GM15510 (cell line): ENCODE measurements around the gene CLEC2L.

Source experiments
- POLR2A ChIP-seq: IDR thresholded peaks from 3 replicates; pipeline ENCODE4 v1.6.1; 2011; ENCODE audit warnings: borderline replicate concordance; ENCODE audit not compliant: insufficient read length; ENCODE audit errors: extremely low read depth

The CLEC2L gene

DNA sequence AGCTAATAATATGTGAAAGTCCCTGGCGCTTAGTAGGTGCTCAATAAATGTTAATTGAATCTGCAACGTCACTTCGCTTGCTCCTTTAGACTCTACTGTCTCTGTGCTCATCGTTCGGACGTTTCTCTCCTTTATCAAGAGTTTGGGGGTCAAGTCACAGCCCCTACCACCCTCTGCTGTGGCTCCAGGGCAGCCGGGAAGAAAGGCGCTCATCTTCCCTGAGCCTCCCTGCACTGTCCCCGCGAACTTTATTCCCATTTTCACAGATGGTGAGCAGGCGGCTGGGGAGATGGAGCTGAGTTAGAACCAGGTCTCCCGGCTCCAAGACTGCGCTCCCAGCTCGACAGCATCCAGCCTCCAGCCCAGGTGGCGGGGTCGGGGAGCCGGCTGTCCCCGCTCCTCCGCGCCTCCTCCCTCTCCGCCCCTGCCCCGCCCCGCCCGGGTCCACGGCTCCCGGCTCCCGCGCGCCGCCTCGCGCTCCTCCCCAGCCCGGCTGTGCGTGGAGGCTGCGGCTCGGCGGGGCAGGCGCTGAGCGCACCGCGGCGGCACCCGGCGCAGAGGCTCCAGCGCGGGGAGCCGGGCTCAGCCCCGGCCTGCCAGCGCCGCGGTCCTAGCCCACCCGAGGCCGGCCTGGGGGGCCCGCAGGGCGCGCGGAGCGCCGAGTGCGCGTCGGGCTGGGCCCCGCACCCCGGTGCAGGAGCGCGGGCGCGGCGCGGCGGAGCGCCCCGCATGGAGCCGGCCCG lies at the start of gene CLEC2L:
Gene CLEC2L (plus strand): TSS at position 487 of the 743 bp plus-strand sequence. CDS start 243 bp downstream, at position 730.
- TF ChIP-seq POLR2A, result no peak

DNA sequence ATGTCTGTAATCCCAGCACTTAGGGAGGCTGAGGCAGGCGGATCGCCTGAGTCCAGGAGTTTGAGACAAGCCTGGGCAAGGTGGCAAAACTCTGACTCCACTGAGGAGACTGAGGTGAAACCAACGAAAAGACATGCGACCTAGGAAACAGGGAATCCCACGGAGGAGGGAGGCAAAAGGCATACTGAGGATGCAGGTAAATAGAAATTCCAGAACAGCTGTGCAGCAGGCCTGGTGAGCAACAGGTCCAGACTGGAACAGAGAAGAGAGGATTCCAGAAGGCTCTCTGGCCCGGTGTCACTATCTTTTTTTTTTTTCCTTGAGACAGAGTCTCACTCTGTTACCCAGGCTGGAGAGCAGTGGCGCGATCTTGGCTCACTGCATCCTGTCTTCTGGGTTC lies 47.3 kb upstream of the CLEC2L start:
- no peak for TF ChIP-seq POLR2A

DNA sequence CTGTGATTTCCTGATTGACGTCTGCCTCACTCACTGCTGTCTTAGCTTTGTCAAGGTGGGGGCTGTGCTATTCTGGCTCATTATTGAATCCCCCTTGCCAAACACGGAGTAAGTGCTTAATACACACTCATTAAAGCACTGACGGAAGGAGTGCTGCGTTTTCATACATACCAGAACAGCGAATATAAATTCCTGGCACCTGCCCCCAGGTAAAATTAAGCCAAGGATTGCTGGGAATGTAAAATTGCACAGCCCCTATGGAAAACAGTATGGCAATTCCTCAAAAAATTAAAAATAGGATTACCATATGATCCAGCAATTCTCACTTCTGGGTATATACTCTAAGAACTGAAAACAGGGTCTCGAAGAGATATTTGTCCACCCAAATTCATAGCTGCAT lies 46.6 kb upstream of the CLEC2L start:
- TF ChIP-seq POLR2A, result no peak

DNA sequence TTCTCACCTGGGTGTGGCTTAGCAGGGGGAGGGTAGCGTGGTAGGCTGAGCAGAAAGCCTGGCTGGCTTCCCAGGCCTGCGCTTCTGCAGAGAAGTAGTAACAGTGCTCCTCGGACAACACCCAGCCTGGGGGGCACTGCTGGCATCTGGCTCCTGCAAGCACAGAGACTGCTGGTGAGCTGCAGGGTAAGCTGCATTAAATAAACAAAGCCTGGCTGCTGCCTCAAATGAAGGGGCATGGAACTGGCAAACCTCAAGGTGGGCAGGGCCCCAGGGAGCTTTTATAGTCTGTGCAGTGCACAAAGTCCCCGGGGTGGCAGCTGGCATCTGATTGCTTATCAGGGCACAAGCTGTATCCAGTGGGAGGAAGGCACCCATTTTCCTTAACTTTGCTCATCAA lies 43.9 kb upstream of the CLEC2L start:
- TF ChIP-seq POLR2A, result no peak

DNA sequence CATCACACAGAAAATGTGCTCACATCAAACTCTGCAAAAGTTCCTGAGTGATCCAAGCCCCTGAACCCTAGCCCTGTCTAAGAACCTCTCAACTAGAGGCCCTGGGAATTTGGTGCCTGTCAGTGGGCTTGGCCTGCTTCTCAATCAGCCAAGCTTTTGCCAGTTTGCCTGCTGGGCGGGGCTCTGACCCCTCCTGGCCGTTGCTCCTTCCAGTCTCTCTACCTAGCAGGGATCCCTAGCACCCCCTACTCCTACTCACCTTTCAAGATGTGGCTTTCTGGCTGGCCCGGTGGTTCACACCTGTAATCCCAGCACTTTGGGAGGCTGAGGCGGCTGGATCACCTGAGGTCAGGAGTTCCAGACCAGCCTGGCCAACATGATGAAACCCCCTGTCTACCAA lies 42.1 kb upstream of the CLEC2L start:
- no peak for TF ChIP-seq POLR2A

DNA sequence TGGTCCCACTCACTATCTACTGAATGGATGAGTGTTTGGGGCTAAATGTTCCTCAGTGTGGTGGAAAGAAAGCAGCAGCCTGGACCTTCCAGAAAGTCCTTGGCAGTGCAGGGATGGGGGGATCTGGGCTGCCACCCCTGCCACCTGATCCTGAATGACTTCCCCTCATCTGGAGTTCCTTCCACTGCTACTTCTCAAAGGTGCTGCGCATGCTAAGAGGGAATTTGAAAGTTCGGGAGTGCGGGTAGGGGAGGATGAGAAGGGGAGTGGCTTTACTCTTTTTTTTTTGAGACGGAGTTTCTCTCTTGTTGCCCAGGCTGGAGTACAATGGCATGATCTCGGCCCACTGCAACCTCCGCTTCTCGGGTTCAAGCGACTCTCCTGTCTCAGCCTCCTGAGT lies 41.4 kb upstream of the CLEC2L start:
- TF ChIP-seq POLR2A, result no peak

DNA sequence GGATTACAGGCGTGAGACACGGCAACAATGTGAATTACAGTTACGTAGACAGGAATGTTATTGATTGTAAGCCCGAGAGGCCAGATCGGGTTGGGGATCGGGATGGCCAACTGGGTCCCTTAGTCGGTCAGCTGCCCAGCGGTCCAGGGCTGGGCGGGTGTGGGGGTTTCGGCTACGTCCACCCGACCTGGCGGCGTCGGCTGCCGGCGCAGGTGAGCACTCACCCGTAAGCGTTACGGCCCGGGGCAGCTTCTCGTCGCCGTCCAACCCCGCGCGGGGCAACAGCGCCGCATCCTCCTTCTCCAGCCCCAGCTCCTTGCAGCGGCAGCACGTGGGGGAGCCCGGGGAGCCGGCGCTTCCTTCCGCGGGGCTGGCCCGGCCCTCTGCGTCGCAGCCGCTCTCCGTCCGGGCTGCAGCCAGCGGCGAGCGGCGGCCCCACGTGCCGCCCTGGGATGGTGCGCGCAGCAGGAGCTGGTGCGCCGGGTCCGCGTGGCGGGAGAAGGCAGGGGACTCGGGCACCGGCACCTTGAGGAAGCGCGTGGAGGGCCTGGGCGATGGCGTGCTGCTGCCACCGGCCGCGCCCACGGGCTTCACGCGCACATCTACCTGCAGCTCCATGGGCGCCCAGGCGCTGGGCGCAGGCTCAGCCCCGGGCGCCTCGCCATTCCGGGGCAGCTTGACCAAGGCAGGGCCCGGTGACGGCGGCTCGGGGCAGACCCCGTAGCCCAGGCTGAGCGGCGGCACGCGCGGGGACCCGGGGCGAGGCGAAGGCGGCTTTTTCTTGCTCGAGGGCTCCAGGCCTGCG lies 40.6 kb upstream of the CLEC2L start:
- TF ChIP-seq POLR2A, result no peak

DNA sequence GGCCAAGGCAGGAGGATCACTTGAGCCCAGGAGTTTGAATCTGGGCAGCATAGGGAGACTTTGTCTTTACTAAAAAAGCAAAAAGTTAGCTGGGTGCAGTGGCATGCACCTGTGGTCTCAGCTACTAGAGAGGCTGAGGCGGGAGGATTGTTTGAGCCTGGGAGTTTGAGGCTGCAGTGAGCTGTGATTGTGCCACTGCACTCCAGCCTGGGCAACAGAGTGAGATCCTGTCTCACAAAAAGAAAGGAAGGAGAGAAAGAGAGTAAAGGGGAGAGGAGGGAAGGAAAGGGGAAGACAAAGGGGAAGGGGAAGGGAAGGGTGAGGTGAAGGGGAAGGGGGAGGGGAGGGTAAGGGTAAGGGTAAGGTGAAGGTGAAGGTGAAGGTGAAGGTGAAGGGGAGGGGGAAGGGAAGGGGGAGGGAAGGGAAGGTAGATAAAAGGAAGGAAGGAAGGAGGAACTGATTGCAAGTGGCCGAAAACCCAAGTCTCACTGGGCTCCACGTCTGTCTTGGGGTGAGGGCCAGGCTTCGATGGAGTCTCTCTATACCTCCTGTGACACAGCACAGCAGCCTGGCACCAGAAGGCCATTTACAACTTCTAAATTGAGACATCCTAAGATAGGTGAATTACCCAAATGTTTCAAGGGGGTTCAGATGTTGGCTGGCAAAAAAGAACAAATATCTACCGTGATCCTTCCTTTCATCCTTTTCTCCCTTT lies 36.0 kb upstream of the CLEC2L start:
- TF ChIP-seq POLR2A, result no peak

DNA sequence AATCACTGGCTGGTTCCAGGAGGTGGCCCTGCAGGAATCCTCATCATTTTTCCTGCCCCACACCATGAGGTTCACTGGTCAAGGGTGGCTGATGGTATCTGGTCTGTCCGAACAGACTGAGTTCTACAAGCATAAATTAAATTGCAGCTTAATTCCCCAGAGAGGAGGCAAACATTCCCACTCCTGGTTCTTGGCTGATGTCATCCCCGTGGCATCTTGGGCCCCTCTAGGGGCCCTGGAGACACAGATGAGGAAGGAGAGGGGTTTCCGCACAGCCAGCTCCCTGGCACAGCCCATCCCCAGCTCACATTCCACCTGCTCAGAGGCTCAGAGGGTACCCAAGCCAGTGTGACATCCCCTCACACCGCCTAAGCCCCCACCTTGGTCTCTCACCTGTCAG lies 34.7 kb upstream of the CLEC2L start:
- TF ChIP-seq POLR2A, result no peak

DNA sequence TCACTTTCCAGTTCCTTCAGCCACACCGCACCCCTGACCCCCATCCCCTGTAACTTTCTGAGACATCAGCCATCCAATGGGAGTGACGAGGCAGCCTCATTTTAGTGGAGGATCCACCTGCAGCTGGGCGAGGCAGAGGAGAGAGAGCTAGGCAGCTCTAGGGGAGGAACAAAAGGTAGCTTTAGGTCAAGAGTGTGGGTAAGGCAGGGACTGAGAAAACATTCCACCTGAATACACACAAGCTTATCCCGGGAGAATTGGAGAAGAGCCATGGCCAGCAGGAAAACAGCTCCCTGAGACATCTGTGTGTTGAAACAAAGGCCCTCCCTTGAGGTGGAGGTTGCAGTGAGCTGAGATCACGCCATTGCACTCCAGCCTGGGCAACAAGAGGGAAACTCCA lies 33.4 kb upstream of the CLEC2L start:
- no peak for TF ChIP-seq POLR2A

DNA sequence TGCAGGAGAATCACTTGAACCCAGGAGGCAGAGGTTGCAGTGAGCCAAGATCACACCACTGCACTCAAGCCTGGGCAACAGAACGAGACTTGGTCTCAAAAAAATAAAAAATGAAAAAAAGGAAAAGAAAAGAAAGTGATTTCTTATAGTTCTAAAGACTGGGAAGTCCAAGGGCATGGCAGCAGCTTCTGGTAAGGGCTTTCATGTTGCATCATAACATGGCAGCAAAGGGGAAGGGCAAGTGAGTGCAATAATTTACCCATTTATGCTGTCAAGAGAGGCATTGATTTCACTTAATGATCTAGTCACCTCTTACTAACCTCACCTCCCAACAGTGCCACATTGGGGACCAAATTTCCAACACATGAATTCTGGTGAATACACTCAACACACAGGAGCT lies 31.2 kb upstream of the CLEC2L start:
- TF ChIP-seq POLR2A, result no peak

DNA sequence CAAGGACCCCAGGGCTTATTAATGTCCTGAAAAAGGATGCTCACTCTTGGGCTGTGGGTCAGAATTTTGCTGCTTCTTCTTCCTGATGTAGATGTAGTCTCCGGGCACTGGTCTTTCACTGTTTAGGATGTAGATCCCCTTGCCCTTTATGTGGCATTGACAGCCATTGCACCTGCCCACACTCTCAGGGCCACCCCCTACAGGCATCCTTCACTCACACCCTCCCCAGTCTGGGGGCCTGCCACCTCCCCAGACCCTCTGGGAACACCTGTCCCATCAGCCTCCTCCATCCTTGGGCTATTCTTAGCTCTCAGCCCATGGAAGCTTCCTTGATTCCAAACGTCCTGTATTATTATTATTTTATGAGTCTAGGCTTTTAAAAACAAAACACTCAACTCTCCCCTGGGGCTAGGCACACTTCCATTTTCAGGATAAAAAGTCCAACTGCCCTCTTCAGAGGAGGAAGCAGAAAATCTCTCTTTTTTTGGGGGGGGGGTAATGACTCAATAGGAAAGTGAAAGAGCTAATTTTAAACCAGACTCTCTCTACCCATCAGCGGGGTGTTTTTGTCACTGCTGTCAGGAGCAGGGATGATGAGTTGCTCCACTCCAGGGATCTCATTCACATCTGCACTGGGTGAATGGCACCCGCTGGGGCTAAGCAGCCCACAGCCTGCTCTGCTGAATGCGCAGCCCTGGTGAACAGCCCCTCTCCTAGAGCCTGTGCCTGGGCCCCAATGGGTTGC lies 28.5 kb upstream of the CLEC2L start:
- TF ChIP-seq POLR2A, result no peak

DNA sequence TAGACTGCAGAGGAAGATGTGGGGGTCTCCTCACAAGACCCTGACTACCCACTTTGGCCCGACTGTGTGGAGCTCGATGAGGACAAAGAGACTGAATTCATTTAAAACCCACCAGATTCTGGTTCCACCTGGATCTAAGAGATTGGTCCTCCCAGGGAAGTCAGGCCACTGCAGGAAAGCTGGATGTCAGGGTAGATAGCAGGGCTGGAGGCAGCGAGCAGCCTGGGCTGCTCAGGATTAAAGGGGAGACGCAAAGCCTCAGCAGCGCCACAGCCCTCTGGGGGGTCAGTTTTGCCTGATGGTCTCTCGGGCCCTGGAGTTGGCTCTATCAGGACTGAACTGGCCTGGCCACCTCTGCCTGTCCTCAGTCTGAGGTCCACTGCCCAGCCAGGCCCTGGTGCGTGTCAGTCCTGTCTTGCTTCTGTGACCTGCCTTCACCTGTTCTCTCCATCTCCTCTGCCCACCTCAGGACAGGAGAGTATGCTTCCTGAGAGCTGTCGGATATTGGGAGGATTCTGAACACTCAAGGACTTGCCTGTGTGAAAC lies 27.8 kb upstream of the CLEC2L start:
- TF ChIP-seq POLR2A, result no peak

DNA sequence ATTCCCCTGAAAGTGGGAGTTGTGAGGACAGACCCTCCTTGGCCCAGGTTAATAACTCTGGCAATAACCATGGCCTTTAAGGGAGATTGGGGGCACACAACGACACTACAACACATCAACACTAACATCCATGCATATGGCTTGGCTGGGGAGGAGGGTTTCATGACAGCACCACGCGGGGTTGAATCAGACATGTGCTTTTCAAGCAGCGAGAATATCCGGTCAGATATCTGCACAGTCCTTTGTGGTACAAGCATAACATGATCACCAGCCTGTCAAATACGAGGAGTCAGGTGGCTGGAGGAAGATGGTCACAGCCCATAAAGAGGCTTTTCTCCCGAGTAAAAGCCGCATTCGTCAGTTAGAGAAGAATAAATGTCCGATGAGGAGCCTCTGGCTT lies 27.0 kb upstream of the CLEC2L start:
- no peak for TF ChIP-seq POLR2A
